Esophagus (tissue), 2 donors: ENCODE measurements around the gene WDR20. TPM values are rescaled to one million over a fixed set of nuclear protein-coding genes. Genes with fewer than 3 reads are reported as not detected.
A peak's percentile ranks its signal among the peaks of the same experiment; 100 is the strongest.
"Not testable (repeated sequence)": the region's sequence is repeated elsewhere in the genome, so short reads cannot be mapped to it uniquely, and the experiment has no call there.

Experiments
- H3K27ac ChIP-seq, 2 donors: one replicate each; pipeline ENCODE4 v1.5.1; 2013; ENCODE audit warnings: low read depth in 2 of 2, mild to moderate bottlenecking in 2 of 2, inconsistent platforms in 1 of 2, low read length in 1 of 2, moderate library complexity in 1 of 2
- H3K27me3 ChIP-seq, 2 donors: one replicate each; pipeline ENCODE4 v1.6.1; 2013; ENCODE audit warnings: low read length in 2 of 2, control low read depth in 1 of 2, mild to moderate bottlenecking in 1 of 2; ENCODE audit not compliant: insufficient read depth in 2 of 2, control insufficient read depth in 1 of 2
- H3K36me3 ChIP-seq, 2 donors: one replicate each; pipeline ENCODE4 v1.6.1; 2013; ENCODE audit warnings: low read length in 1 of 2; ENCODE audit not compliant: control insufficient read depth in 2 of 2, insufficient read depth in 2 of 2
- H3K4me1 ChIP-seq, 2 donors: one replicate each; pipeline ENCODE4 v1.6.1; 2013; ENCODE audit warnings: low read length in 1 of 2; ENCODE audit not compliant: control insufficient read depth in 2 of 2, insufficient read depth in 2 of 2
- H3K4me3 ChIP-seq, 2 donors: one replicate each; pipeline ENCODE4 v1.5.1; 2013; ENCODE audit warnings: low read length in 2 of 2, mild to moderate bottlenecking in 2 of 2, low read depth in 1 of 2, moderate library complexity in 1 of 2
- H3K9me3 ChIP-seq, 2 donors: one replicate each; pipeline ENCODE4 v1.6.1; 2013; ENCODE audit warnings: mild to moderate bottlenecking in 2 of 2, low read depth in 1 of 2, low read length in 1 of 2, moderate library complexity in 1 of 2; ENCODE audit not compliant: control insufficient read depth in 2 of 2, insufficient read depth in 1 of 2
- WGBS, 2 donors: extraction: QIAGEN DNeasy Blood & Tissue Kit; methylation state at CpG; one replicate each; pipeline ENCODE4 v1.1.7; 2013; 5-methylcytosine and 5-hydroxymethylcytosine counted together
- polyA plus RNA-seq, 2 donors: library from polyadenylated mRNA; stranded (reverse); fragments of 200-250 nt; gene quantifications; one replicate each; pipeline ENCODE4 v1.2.3, GENCODE V29; 2013
- donor health status: healthy with polysubstance abuse.
- donor health status: Bipolar disorder and iron deficiency.

Gene WDR20
- polyA plus RNA-seq, 2 donors, result 12.8 to 13.1 TPM

- Histone ChIP-seq H3K27ac (no peak overlapping the region), H3K27me3 (no peaks in the 10 kb centered on the region), H3K9me3 (no peaks in the 10 kb centered on the region), H3K36me3 (peaks cover 0 to 4% of the 10 kb centered on the region in 2 donors), H3K4me3 (peak overlapping the region in 1 of 2 donors; percentile 10), H3K4me1 (no peaks in the 10 kb centered on the region)
- 70 to 72% methylated on average over 34 of the region's 34 CpGs for WGBS, 2 donors
These were observed 94.9 kb downstream of the WDR20 start for GRCh38 chr14:102234331-102235264.

DNA sequence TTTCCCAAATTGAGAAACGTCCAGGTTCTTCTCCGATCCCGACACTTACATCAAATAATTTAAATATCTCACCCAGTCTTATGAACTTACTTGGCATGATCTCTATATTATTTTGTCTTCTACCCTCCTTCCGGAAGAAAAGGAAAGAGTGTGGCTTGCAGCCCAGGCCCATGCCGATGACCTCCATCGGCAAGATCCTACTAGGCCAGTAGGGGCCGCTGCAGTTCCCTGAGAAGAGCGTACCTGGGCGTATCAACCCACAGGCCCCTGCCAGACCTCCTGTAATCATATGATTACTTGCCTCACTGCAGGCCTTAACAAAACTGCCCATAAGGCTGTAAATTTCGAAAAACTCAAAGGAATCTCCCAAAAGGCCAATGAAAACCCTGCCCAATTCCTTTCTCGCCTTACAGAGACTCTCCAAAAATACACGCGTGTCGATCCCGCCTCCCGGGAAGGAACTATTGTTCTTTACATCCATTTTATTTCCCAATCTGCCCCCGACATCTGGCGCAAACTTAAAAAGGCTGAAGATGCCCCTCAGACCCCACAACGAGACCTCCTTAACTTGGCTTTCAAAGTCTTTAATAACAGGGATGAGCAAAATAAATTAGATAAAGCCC, 95.7 kb downstream of the WDR20 start:
- 38 to 41% methylated on average over 19 of the region's 19 CpGs for WGBS, 2 donors
- H3K27ac ChIP-seq, result no peak overlapping the region
- H3K27me3 ChIP-seq, result no peaks in the 10 kb centered on the region
- peak overlapping the region in 1 of 2 donors; percentile 10 for H3K4me3 ChIP-seq
- no peaks in the 10 kb centered on the region for H3K9me3 ChIP-seq
- no peaks in the 10 kb centered on the region for H3K4me1 ChIP-seq
- H3K36me3 ChIP-seq, result peaks cover 0 to 4% of the 10 kb centered on the region in 2 donors

DNA sequence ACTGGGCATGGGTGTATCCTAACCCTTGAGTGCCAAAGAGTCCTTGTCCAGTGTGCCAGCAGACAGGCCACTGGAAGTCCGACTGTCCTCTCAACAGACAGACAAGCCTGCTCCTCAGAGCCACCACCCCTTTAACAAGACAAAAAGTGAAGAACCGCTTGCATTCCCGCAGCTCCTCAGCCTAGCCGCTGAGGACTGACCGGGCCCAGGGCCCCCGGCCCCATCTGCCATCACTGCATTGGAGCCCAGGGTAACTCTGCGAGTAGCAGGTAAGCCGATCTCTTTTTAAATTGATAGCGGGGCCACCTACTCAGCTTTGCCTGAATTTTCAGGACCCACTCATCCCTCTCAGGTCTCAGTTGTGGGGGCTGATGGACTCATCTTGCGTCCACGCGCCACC, 96.3 kb downstream of the WDR20 start:
- no peaks in the 10 kb centered on the region for H3K4me1 ChIP-seq
- H3K9me3 ChIP-seq, result no peaks in the 10 kb centered on the region
- peaks cover 0 to 2% of the 10 kb centered on the region in 2 donors for H3K36me3 ChIP-seq
- whole genome bisulfite sequencing, 2 donors, result 93 to 94% methylated on average over 12 of the region's 12 CpGs
- no peak overlapping the region for H3K4me3 ChIP-seq
- H3K27me3 ChIP-seq, result no peaks in the 10 kb centered on the region
- H3K27ac ChIP-seq, result no peak overlapping the region

GRCh38 chr14:102238131-102238530, 98.4 kb downstream of the WDR20 start:
- H3K4me3 ChIP-seq, result no peak overlapping the region
- whole genome bisulfite sequencing, 2 donors, result 78 to 81% methylated on average over 4 of the region's 4 CpGs
- H3K9me3 ChIP-seq, result no peaks in the 10 kb centered on the region
- no peak overlapping the region for H3K27ac ChIP-seq
- no peaks in the 10 kb centered on the region for H3K4me1 ChIP-seq
- no peaks in the 10 kb centered on the region for H3K27me3 ChIP-seq
- H3K36me3 ChIP-seq, result no peaks in the 10 kb centered on the region

- Histone ChIP-seq H3K4me1 (no peaks in the 10 kb centered on the region), H3K9me3 (no peaks in the 10 kb centered on the region), H3K27me3 (no peaks in the 10 kb centered on the region), H3K36me3 (no peaks in the 10 kb centered on the region), H3K4me3 (no peak overlapping the region), H3K27ac (no peak overlapping the region)
- WGBS, 2 donors, result 85 to 93% methylated on average over 3 of the region's 3 CpGs
These were observed 99.1 kb downstream of the WDR20 start for GRCh38 chr14:102238766-102239165.

GRCh38 chr14:102239231-102239630, 99.5 kb downstream of the WDR20 start:
- no peaks in the 10 kb centered on the region for H3K4me1 ChIP-seq
- H3K9me3 ChIP-seq, result no peaks in the 10 kb centered on the region
- 91 to 94% methylated on average over 4 of the region's 4 CpGs for WGBS, 2 donors
- H3K27me3 ChIP-seq, result no peaks in the 10 kb centered on the region
- no peak overlapping the region for H3K27ac ChIP-seq
- no peak overlapping the region for H3K4me3 ChIP-seq
- H3K36me3 ChIP-seq, result no peaks in the 10 kb centered on the region

GRCh38 chr14:102240481-102240880, 100.8 kb downstream of the WDR20 start:
- WGBS, 2 donors, result 91 to 97% methylated on average over 5 of the region's 5 CpGs

DNA sequence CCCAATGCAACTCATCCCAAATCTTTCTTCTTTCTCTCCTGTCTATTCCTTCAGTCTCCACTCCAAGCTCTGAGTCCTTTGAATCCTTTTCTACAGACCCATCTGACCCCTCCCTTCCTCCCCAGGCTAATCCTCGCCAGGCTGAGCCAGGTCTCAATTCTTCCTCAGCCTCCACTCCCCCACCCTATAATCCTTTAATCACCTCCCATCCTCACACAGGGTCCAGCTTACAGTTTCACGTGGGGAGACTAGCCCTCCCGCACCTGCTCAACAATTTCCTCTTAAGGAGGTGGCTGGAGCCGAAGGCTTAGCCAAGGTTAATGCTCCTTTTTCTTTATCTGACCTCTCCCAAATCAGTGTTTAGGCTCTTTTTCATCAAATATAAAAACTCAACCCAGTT, 101.5 kb downstream of the WDR20 start:
- 89 to 90% methylated on average over 4 of the region's 4 CpGs for WGBS, 2 donors
- H3K27ac ChIP-seq, result no peak overlapping the region
- no peaks in the 10 kb centered on the region for H3K9me3 ChIP-seq
- no peaks in the 10 kb centered on the region for H3K4me1 ChIP-seq
- no peak overlapping the region for H3K4me3 ChIP-seq
- no peaks in the 10 kb centered on the region for H3K27me3 ChIP-seq
- H3K36me3 ChIP-seq, result no peaks in the 10 kb centered on the region

More at GRCh38 chr14:102240481-102240880, 100.8 kb downstream of the WDR20 start:
- not testable (repeated sequence) for H3K27ac ChIP-seq, H3K27me3 ChIP-seq, H3K9me3 ChIP-seq, H3K36me3 ChIP-seq, H3K4me1 ChIP-seq, H3K4me3 ChIP-seq

GRCh38 chr14:102243795-102244194, 104.1 kb downstream of the WDR20 start:
- not testable (repeated sequence) for H3K36me3 ChIP-seq, H3K9me3 ChIP-seq, H3K27ac ChIP-seq, H3K4me3 ChIP-seq, H3K4me1 ChIP-seq, H3K27me3 ChIP-seq
- WGBS, 2 donors, result 94 to 96% methylated on average over 4 of the region's 4 CpGs
